HCT116 (cell line): ENCODE results near the gene TPRKB.

ENCODE experiments used
- EZH2 ChIP-seq: fragments of 200-600 bp; sonication (generic); IDR thresholded peaks from 2 replicates; pipeline ENCODE4 v1.6.1; 2017; ENCODE audit warnings: antibody characterized with exemption, mixed run types
- POLR2AphosphoS5 ChIP-seq: IDR thresholded peaks from 2 replicates; pipeline ENCODE4 v1.6.1; 2011; ENCODE audit warnings: mild to moderate bottlenecking, low read depth, low read length, moderate library complexity
- RAD21 ChIP-seq: IDR thresholded peaks from 2 replicates; pipeline ENCODE4 v1.6.1; 2012; ENCODE audit warnings: low read depth, mild to moderate bottlenecking
- TF ChIP-seq, protein P1 (sequence below), 3 experiments: fragments of 200-600 bp in 1 of 3; sonication (generic) in 1 of 3; IDR thresholded peaks in 2 of 3; conservative IDR thresholded peaks in 1 of 3; 2 replicates each; pipeline ENCODE4 v1.5.1; 2012 to 2017; ENCODE audit warnings: low read depth in 2 of 3, low read length in 2 of 3, antibody characterized with exemption in 1 of 3, borderline replicate concordance in 1 of 3, control low read depth in 1 of 3, mild to moderate bottlenecking in 1 of 3, mixed read lengths in 1 of 3, mixed run types in 1 of 3, moderate library complexity in 1 of 3; ENCODE audit not compliant: insufficient read depth in 1 of 3

DNA sequence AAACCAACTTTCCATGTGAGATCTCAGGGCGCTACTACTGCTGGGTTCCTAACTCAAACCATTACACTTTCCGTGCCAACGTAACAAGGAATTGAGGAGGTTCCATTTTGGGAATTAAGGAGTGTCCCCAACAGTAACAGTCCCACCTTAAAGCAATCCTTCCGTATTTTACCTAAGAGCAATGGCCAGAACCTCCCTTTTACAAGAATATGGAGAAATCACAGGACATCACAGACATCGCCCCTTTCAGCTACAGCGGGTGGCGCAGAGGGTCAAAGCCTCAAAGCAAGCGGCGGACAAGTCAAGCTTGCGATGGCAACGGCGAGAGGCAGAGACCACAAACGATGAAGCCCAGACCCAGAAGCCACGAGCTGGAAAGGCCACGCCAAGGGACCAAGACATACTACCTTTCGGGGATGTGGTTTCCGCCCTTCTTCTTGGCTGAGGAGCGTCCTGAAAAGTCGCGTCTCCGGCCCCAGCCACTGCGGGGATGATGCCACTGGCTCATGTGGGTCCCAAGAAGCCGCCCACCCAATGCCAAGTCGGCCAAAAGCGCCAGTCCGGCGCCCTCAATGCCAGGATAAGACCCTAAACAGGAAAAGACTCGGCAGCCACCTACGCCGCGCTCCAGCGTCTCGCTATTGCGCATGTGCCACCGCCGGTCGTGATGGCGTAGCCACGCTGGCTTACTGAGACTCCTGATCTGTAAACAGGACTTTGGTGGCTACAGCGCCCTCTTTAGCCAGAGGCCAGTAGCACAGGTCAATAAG lies 42.5 kb upstream of the TPRKB start, which contains the start of gene DUSP11:
- peak; percentile 43; the same call in 1 of the 2 replicates for TF ChIP-seq RAD21
- TF ChIP-seq, protein P1, sequence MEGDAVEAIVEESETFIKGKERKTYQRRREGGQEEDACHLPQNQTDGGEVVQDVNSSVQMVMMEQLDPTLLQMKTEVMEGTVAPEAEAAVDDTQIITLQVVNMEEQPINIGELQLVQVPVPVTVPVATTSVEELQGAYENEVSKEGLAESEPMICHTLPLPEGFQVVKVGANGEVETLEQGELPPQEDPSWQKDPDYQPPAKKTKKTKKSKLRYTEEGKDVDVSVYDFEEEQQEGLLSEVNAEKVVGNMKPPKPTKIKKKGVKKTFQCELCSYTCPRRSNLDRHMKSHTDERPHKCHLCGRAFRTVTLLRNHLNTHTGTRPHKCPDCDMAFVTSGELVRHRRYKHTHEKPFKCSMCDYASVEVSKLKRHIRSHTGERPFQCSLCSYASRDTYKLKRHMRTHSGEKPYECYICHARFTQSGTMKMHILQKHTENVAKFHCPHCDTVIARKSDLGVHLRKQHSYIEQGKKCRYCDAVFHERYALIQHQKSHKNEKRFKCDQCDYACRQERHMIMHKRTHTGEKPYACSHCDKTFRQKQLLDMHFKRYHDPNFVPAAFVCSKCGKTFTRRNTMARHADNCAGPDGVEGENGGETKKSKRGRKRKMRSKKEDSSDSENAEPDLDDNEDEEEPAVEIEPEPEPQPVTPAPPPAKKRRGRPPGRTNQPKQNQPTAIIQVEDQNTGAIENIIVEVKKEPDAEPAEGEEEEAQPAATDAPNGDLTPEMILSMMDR (IDR thresholded peaks at IDR 0.05 in 2 of 3, conservative IDR thresholded peaks at IDR 0.05 in 1 of 3; ENCODE audit: borderline replicate concordance in 1 of 3, insufficient read depth in 1 of 3, low read depth in 2 of 3, low read length in 2 of 3) = peak; percentile 65 to 88 (median 83)
- no peak for TF ChIP-seq EZH2
- TF ChIP-seq POLR2AphosphoS5 = peak; percentile 96
